ENCODE results near the gene ALDH2. TPM values are rescaled to one million over a fixed set of nuclear protein-coding genes. Genes with fewer than 3 reads are reported as not detected.

Gene ALDH2
- total RNA-seq, 4 donors from 2014 or later = 111 to 156 (median 130) TPM

- Histone ChIP-seq H3K27ac (peak overlapping the region; percentile 90), H3K4me3 (peak overlapping the region; percentile 18), H3K4me1 (peaks cover 62% of the 10 kb centered on the region), H3K36me3 (peaks cover 5% of the 10 kb centered on the region), H3K27me3 (no peaks in the 10 kb centered on the region), H3K9me3 (no peaks in the 10 kb centered on the region)
- TF ChIP-seq POLR2A (IDR thresholded peaks at IDR 0.05) = peak in 1 of 2 donors; percentile 46
- TF ChIP-seq EP300 (IDR thresholded peaks at IDR 0.05) = no peak
- no peak for TF ChIP-seq CTCF (IDR thresholded peaks at IDR 0.05)
- TF ChIP-seq POLR2AphosphoS5 (IDR thresholded peaks at IDR 0.05) = no peak
- peak; percentile 83 to 88 for DNase-seq (ENCODE audit: low spot score in 2 of 2)
- WGBS = 23% methylated on average over 15 of the region's 15 CpGs
These were observed 8.8 kb downstream of the ALDH2 start for GRCh38 chr12:111775205-111776193.

GRCh38 chr12:111776836-111777344 lies 10.2 kb downstream of the ALDH2 start:
- no peaks in the 10 kb centered on the region for H3K27me3 ChIP-seq
- no peak overlapping the region for H3K4me3 ChIP-seq
- no peak for DNase-seq (ENCODE audit: low spot score in 2 of 2)
- H3K36me3 ChIP-seq = peaks cover 19% of the 10 kb centered on the region
- no peaks in the 10 kb centered on the region for H3K9me3 ChIP-seq
- no peak for TF ChIP-seq CTCF (IDR thresholded peaks at IDR 0.05)
- TF ChIP-seq POLR2AphosphoS5 (IDR thresholded peaks at IDR 0.05) = no peak
- TF ChIP-seq POLR2A (IDR thresholded peaks at IDR 0.05) = no peak
- no peak for TF ChIP-seq EP300 (IDR thresholded peaks at IDR 0.05)
- H3K27ac ChIP-seq = peak overlapping the region; percentile 90
- 55% methylated on average over 3 of the region's 3 CpGs for WGBS
- H3K4me1 ChIP-seq = peaks cover 54% of the 10 kb centered on the region

GRCh38 chr12:111777345-111778045 lies 10.8 kb downstream of the ALDH2 start:
- DNase-seq (ENCODE audit: low spot score in 2 of 2) = no peak
- WGBS = 73% methylated on average over 16 of the region's 16 CpGs
- TF ChIP-seq CTCF (IDR thresholded peaks at IDR 0.05) = no peak
- H3K4me1 ChIP-seq = peaks cover 54% of the 10 kb centered on the region
- H3K4me3 ChIP-seq = no peak overlapping the region
- H3K27ac ChIP-seq = peak overlapping the region; percentile 90
- peaks cover 25% of the 10 kb centered on the region for H3K36me3 ChIP-seq
- H3K27me3 ChIP-seq = no peaks in the 10 kb centered on the region
- H3K9me3 ChIP-seq = no peaks in the 10 kb centered on the region

GRCh38 chr12:111780166-111780565 lies 13.4 kb downstream of the ALDH2 start:
- no peaks in the 10 kb centered on the region for H3K27me3 ChIP-seq
- peaks cover 27% of the 10 kb centered on the region for H3K4me1 ChIP-seq
- peaks cover 51% of the 10 kb centered on the region for H3K36me3 ChIP-seq
- no peak overlapping the region for H3K4me3 ChIP-seq
- H3K27ac ChIP-seq = no peak overlapping the region
- no peak for DNase-seq (ENCODE audit: low spot score in 2 of 2)
- no peak for TF ChIP-seq POLR2A (IDR thresholded peaks at IDR 0.05)
- TF ChIP-seq CTCF (IDR thresholded peaks at IDR 0.05) = no peak
- no peak for TF ChIP-seq EP300 (IDR thresholded peaks at IDR 0.05)
- no peak for TF ChIP-seq POLR2AphosphoS5 (IDR thresholded peaks at IDR 0.05)
- no peaks in the 10 kb centered on the region for H3K9me3 ChIP-seq
- WGBS = 92% methylated on average over 10 of the region's 10 CpGs

GRCh38 chr12:111780615-111781014 lies 13.9 kb downstream of the ALDH2 start:
- Histone ChIP-seq H3K9me3 (no peaks in the 10 kb centered on the region), H3K4me1 (peaks cover 23% of the 10 kb centered on the region), H3K27ac (no peak overlapping the region), H3K27me3 (no peaks in the 10 kb centered on the region), H3K4me3 (no peak overlapping the region), H3K36me3 (peaks cover 56% of the 10 kb centered on the region)
- DNase-seq (ENCODE audit: low spot score in 2 of 2) = no peak
- WGBS = 89% methylated on average over 5 of the region's 5 CpGs
- no peak for TF ChIP-seq CTCF (IDR thresholded peaks at IDR 0.05)
- no peak for TF ChIP-seq POLR2A (IDR thresholded peaks at IDR 0.05)
- TF ChIP-seq POLR2AphosphoS5 (IDR thresholded peaks at IDR 0.05) = no peak
